ENCODE data around the gene PLEKHG5.
A peak's percentile ranks its signal among the peaks of the same experiment; 100 is the strongest.

PLEKHG5 gene

GRCh38 chr1:6424619-6425593 is 66.6 kb downstream of the PLEKHG5 start, which contains the start of gene ESPN:
Gene ESPN, plus strand, starts transcription at chr1:6424776. Its CDS starts 180 bp downstream, at chr1:6424956.
- H3K4me3 ChIP-seq (ENCODE audit: severe bottlenecking) = peak within 1 kb of the TSS; percentile 18
- peaks cover 14% of the 10 kb centered on the region for H3K4me1 ChIP-seq (ENCODE audit: insufficient read depth, poor library complexity, severe bottlenecking)
- no peaks in the 10 kb centered on the region for H3K9me3 ChIP-seq (ENCODE audit: severe bottlenecking)
- peaks cover 6% of the 10 kb centered on the region for H3K27me3 ChIP-seq (ENCODE audit: insufficient read depth, poor library complexity, severe bottlenecking)
- ATAC-seq (ENCODE audit: low read depth) = no peak
- DNase-seq (ENCODE audit: low spot score) = peak; percentile 66
- no peaks in the 10 kb centered on the region for H3K36me3 ChIP-seq (ENCODE audit: low read depth)
- H3K27ac ChIP-seq (ENCODE audit: poor library complexity, severe bottlenecking) = peak within 1 kb of the TSS; percentile 47
- TF ChIP-seq CTCF (IDR thresholded peaks at IDR 0.05; ENCODE audit: poor library complexity, severe bottlenecking) = no peak

GRCh38 chr1:6424000-6424565 is 67.4 kb downstream of the PLEKHG5 start:
- Histone ChIP-seq H3K27ac (ENCODE audit: poor library complexity, severe bottlenecking) (peak overlapping the region; percentile 47), H3K4me3 (ENCODE audit: severe bottlenecking) (no peak overlapping the region), H3K36me3 (ENCODE audit: low read depth) (no peaks in the 10 kb centered on the region), H3K27me3 (ENCODE audit: insufficient read depth, poor library complexity, severe bottlenecking) (peaks cover 6% of the 10 kb centered on the region), H3K4me1 (ENCODE audit: insufficient read depth, poor library complexity, severe bottlenecking) (peaks cover 14% of the 10 kb centered on the region), H3K9me3 (ENCODE audit: severe bottlenecking) (no peaks in the 10 kb centered on the region)
- DNase-seq (ENCODE audit: low spot score) (peak; percentile 57), ATAC-seq (ENCODE audit: low read depth) (no peak)
- no peak for TF ChIP-seq CTCF (IDR thresholded peaks at IDR 0.05; ENCODE audit: poor library complexity, severe bottlenecking)

- Histone ChIP-seq H3K27me3 (ENCODE audit: insufficient read depth, poor library complexity, severe bottlenecking) (peaks cover 6% of the 10 kb centered on the region), H3K36me3 (ENCODE audit: low read depth) (no peaks in the 10 kb centered on the region), H3K4me3 (ENCODE audit: severe bottlenecking) (no peak overlapping the region), H3K4me1 (ENCODE audit: insufficient read depth, poor library complexity, severe bottlenecking) (peaks cover 14% of the 10 kb centered on the region), H3K27ac (ENCODE audit: poor library complexity, severe bottlenecking) (peak overlapping the region; percentile 47), H3K9me3 (ENCODE audit: severe bottlenecking) (no peaks in the 10 kb centered on the region)
- TF ChIP-seq CTCF (IDR thresholded peaks at IDR 0.05; ENCODE audit: poor library complexity, severe bottlenecking) = peak; percentile 91
- DNase-seq (ENCODE audit: low spot score) (peak; percentile 88), ATAC-seq (ENCODE audit: low read depth) (peak; percentile 64)
Measured at GRCh38 chr1:6423321-6423999, 68.0 kb downstream of the PLEKHG5 start.

- no peaks in the 10 kb centered on the region for H3K9me3 ChIP-seq (ENCODE audit: severe bottlenecking)
- TF ChIP-seq CTCF (IDR thresholded peaks at IDR 0.05; ENCODE audit: poor library complexity, severe bottlenecking) = no peak
- ATAC-seq (ENCODE audit: low read depth) = no peak
- peaks cover 17% of the 10 kb centered on the region for H3K4me1 ChIP-seq (ENCODE audit: insufficient read depth, poor library complexity, severe bottlenecking)
- H3K27ac ChIP-seq (ENCODE audit: poor library complexity, severe bottlenecking) = no peak overlapping the region
- H3K27me3 ChIP-seq (ENCODE audit: insufficient read depth, poor library complexity, severe bottlenecking) = peaks cover 6% of the 10 kb centered on the region
- no peak overlapping the region for H3K4me3 ChIP-seq (ENCODE audit: severe bottlenecking)
- H3K36me3 ChIP-seq (ENCODE audit: low read depth) = no peaks in the 10 kb centered on the region
- no peak for DNase-seq (ENCODE audit: low spot score)
Measured at GRCh38 chr1:6421266-6421665, 70.2 kb downstream of the PLEKHG5 start.

All from RWPE2 (cell line).